Osteocyte (in vitro differentiated cells): ENCODE data around the gene CAPZA2. TPM values are rescaled to one million over a fixed set of nuclear protein-coding genes. Genes with fewer than 3 reads are reported as not detected.

Experiments
- DNase-seq: peaks from one replicate; pipeline ENCODE4 v3.0.0; 2021; ENCODE audit warnings: mixed read lengths; ENCODE audit not compliant: unreplicated experiment; ENCODE audit errors: extremely low spot score
- H3K27ac Mint-ChIP-seq: one replicate; pipeline ENCODE4 v1.8.0; 2021; ENCODE audit warnings: mild to moderate bottlenecking, mixed read lengths; ENCODE audit not compliant: unreplicated experiment
- H3K27me3 Mint-ChIP-seq: one replicate; pipeline ENCODE4 v1.8.0; 2021; ENCODE audit warnings: mixed read lengths; ENCODE audit not compliant: unreplicated experiment
- H3K36me3 Mint-ChIP-seq: one replicate; pipeline ENCODE4 v1.8.0; 2021; ENCODE audit warnings: mixed read lengths; ENCODE audit not compliant: unreplicated experiment
- H3K4me1 Mint-ChIP-seq: one replicate; pipeline ENCODE4 v1.8.0; 2021; ENCODE audit warnings: mixed read lengths; ENCODE audit not compliant: unreplicated experiment
- H3K4me3 Mint-ChIP-seq: one replicate; pipeline ENCODE4 v1.8.0; 2021; ENCODE audit warnings: mild to moderate bottlenecking, moderate library complexity, mixed read lengths; ENCODE audit not compliant: unreplicated experiment
- H3K9me3 Mint-ChIP-seq: one replicate; pipeline ENCODE4 v1.8.0; 2021; ENCODE audit warnings: mixed read lengths; ENCODE audit not compliant: unreplicated experiment
- total RNA-seq: library from RNA; stranded (reverse); gene quantifications from 2 replicates; pipeline ENCODE4 v1.2.1, GENCODE V29; 2021
- TF ChIP-seq, protein P1 (sequence below): fragments of 200-600 bp; sonication (generic); IDR thresholded peaks from 2 replicates; pipeline ENCODE4 v1.5.0; 2021; ENCODE audit warnings: antibody characterized with exemption, mild to moderate bottlenecking, moderate library complexity

The CAPZA2 gene
- total RNA-seq, 1 donor from 2014 or later, result 194 TPM

DNA sequence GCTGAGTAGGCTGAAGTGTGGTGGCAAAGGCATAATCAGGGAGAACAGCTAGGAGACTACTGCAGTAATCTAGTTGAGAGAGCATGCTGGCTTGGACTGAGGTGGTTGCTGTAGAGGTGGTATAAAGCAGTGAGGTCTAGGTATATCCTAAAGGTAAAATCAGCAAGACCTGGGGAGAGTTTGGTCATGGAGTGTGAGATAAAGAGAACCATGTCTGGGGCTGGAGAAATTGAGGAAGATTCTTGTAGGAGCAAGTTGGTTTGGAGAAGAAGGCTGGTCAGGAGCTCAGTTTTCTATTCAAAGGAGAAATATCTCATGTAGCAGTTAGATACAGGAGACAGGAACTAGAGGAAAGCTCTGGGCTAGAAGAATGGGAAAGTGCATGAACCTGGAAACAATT, 58.0 kb downstream of the CAPZA2 start:
- peaks cover 4% of the 10 kb centered on the region for H3K4me1 Mint-ChIP-seq
- H3K27me3 Mint-ChIP-seq, result no peaks in the 10 kb centered on the region
- no peak overlapping the region for H3K4me3 Mint-ChIP-seq
- H3K9me3 Mint-ChIP-seq, result no peaks in the 10 kb centered on the region
- TF ChIP-seq, protein P1, sequence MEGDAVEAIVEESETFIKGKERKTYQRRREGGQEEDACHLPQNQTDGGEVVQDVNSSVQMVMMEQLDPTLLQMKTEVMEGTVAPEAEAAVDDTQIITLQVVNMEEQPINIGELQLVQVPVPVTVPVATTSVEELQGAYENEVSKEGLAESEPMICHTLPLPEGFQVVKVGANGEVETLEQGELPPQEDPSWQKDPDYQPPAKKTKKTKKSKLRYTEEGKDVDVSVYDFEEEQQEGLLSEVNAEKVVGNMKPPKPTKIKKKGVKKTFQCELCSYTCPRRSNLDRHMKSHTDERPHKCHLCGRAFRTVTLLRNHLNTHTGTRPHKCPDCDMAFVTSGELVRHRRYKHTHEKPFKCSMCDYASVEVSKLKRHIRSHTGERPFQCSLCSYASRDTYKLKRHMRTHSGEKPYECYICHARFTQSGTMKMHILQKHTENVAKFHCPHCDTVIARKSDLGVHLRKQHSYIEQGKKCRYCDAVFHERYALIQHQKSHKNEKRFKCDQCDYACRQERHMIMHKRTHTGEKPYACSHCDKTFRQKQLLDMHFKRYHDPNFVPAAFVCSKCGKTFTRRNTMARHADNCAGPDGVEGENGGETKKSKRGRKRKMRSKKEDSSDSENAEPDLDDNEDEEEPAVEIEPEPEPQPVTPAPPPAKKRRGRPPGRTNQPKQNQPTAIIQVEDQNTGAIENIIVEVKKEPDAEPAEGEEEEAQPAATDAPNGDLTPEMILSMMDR, result no peak
- no peak for DNase-seq
- peaks cover 35% of the 10 kb centered on the region for H3K36me3 Mint-ChIP-seq
- no peak overlapping the region for H3K27ac Mint-ChIP-seq

DNA sequence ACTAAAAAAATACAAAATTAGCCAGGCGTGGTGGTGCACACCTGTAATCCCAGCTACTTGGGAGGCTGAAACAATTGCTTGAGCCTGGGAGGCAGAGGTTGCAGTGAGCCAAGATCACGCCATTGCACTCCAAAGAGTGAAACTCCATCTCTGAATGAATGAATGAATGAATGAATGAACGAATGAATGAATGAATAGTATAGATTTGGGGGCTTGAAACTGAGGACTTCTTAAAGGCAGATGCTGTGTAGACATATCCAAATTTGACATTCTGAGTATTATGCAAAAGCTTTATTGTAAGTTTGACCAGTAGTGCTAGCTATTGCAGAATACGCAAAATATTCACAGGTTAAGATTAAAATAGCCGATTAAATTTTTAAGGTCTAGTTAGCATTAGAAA, 60.2 kb downstream of the CAPZA2 start:
- TF ChIP-seq, protein P1, result no peak
- Mint-ChIP-seq H3K4me3 (no peak overlapping the region), H3K4me1 (peaks cover 4% of the 10 kb centered on the region), H3K9me3 (no peaks in the 10 kb centered on the region), H3K27me3 (no peaks in the 10 kb centered on the region), H3K27ac (no peak overlapping the region), H3K36me3 (peaks cover 26% of the 10 kb centered on the region)
- no peak for DNase-seq

DNA sequence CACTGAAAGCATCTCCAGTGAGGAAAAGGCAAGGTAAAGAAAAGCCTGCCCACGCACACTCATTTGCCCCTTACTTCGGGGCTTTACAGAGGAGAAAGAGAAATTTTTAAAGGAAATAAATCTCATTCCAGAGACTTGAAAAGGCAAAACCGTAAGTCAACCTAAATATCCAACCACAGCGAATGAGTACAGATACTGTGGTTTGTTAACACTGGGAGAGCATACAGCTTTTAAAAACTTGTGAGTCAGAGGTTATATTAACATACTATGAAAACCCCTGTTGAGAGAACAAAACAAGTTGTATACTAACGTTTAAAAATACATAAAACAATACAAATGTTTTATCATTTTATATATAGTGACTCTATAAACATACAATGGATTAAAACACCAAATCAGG, 62.4 kb downstream of the CAPZA2 start:
- TF ChIP-seq, protein P1, result no peak
- Mint-ChIP-seq H3K27ac (no peak overlapping the region), H3K9me3 (no peaks in the 10 kb centered on the region), H3K36me3 (peaks cover 13% of the 10 kb centered on the region), H3K4me3 (no peak overlapping the region), H3K4me1 (peaks cover 4% of the 10 kb centered on the region), H3K27me3 (no peaks in the 10 kb centered on the region)
- DNase-seq, result no peak

DNA sequence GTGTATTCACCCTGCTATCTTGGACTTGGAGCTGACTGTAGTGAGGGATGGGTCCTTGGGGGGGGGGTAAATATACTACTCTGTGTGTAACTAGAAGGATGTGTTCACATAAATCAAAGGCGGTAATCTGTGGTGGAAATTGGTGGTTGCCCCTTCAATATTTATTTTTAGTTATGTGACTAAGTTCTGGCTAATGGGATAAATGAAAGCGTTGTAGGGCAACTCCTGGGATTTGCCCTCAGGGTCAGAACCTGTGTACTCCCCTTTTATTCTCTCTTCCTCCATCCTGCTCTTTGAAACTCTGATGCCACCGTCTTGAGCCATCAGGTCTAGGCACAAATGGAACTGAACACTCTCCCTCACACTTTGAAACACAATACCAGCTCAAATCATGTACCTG, 66.6 kb downstream of the CAPZA2 start:
- Mint-ChIP-seq H3K4me1 (peaks cover 7% of the 10 kb centered on the region), H3K27ac (no peak overlapping the region), H3K27me3 (no peaks in the 10 kb centered on the region), H3K9me3 (no peaks in the 10 kb centered on the region), H3K36me3 (no peaks in the 10 kb centered on the region), H3K4me3 (no peak overlapping the region)
- TF ChIP-seq, protein P1, result no peak
- DNase-seq, result no peak

DNA sequence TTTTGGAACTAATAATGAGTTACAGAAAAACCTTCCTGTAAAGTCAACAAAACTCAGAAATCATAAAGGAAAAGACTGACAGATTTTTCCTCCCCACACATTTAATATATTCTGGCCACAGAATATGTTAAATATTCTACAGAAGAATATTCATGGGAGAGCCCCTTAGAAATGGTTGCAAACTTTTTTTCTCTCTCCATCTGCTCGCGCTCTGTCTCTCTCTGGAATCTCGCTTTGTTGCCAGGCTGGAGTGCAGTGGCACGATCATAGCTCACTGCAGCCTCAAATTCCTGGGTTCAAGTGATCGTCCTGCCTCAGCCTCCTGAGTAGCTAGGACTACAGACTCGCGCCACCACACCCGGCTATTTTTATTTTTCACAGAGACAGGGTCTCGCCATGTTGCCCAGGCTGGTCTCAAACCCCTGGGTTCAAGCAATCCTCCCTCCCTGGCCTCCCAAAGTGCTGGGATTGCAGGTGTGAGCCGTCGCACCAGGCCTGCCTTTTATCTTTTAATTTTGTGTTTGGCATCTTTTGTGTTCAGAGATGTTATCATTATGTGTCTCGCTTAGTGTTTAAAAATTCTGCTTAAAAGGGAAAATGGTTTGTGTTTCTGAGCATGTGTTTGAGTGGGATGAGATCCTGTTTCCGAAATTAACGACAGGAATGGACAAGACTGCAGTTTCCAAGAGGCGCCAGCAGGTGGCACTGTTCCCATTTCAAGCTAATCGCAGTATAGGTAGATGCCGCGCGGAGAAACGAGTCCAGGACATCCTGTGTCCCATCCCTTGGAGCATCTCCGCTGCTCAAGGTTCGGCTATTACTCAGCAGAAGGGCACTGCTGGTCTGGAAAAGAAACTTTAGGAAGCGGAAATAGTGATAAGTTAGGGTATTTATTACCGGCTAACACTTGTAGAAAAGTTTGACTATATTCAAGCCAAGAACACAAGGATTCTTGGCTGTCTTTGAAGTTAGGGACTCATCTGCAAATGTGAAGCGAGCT, 67.8 kb downstream of the CAPZA2 start:
- TF ChIP-seq, protein P1, result peak; percentile 95
- Mint-ChIP-seq H3K27me3 (no peaks in the 10 kb centered on the region), H3K27ac (no peak overlapping the region), H3K9me3 (no peaks in the 10 kb centered on the region), H3K4me1 (peaks cover 4% of the 10 kb centered on the region), H3K4me3 (no peak overlapping the region), H3K36me3 (no peaks in the 10 kb centered on the region)
- DNase-seq, result peak; percentile 90
